GM18499 (cell line): ENCODE results near the gene RABL6.
A peak's percentile ranks its signal among the peaks of the same experiment; 100 is the strongest.
"Not testable (repeated sequence)": the region's sequence is repeated elsewhere in the genome, so short reads cannot be mapped to it uniquely, and the experiment has no call there.

Experiments used
- ATAC-seq: cut with Tn5 transposase; IDR thresholded peaks from one replicate; pipeline ENCODE4 v1.9.1; 2021; ENCODE audit warnings: moderate number of reproducible peaks; ENCODE audit not compliant: insufficient read depth, unreplicated experiment

Gene RABL6

DNA sequence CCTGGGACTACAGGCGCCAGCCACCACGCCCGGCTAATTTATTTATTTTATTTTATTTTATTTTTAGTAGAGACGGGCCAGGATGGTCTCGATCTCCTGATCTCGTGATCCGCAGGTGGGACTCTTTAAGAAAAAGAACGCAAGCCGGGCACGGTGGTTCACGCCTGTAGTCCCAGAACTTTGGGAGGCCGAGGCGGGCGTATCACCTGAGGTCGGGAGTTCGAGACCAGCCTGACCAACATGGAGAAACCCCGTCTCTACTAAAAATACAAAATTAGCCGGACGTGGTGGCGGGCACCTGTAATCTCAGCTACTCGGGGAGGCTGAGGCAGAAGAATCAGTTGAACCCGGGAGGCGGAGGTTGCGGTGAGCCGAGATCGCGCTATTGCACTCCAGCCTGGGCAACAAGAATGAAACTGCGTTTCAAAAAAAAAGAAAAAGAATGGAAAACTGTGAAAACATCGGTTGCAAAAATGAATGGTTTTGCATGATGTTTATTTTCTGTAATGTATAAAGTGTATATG, 59.2 kb downstream of the RABL6 start:
- not testable (repeated sequence) for ATAC-seq

DNA sequence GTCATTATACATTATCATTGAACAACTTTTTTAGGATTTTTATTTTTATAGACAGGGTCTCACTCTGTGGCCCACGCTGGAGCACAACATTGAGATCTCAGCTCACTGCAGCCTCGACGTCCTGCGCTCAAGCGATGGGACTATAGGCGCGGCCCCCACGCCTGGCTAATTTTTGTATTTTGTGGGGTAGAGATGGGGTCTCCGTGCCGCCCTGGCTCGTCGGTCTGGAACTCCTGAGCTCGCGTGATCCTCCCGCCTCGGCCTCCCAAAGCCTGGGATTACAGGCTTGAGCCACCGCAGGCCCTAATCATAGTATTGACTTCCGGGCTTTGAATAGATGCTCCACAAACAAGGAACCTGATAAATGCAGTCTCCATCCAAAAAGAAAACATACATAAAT, 59.7 kb downstream of the RABL6 start:
- no peak for ATAC-seq

DNA sequence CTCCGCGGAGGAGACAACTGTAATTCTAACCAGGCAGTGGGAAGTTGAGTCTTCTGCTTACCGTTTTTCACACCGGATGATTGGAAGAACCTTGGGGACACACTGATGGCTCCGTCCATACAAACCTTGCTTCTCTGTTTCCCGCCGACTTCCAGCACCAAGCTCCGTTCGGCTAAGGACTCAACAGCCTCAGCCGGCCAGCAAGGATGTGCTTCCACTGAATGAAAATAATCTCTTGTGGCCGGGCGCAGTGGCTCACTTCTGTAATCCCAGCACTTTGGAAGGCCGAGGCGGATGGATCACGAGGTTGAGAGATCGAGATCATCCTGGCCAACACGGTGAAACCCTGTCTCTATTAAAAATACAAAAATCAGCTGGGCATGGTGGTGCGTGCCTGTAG, 60.2 kb downstream of the RABL6 start:
- ATAC-seq, result no peak

DNA sequence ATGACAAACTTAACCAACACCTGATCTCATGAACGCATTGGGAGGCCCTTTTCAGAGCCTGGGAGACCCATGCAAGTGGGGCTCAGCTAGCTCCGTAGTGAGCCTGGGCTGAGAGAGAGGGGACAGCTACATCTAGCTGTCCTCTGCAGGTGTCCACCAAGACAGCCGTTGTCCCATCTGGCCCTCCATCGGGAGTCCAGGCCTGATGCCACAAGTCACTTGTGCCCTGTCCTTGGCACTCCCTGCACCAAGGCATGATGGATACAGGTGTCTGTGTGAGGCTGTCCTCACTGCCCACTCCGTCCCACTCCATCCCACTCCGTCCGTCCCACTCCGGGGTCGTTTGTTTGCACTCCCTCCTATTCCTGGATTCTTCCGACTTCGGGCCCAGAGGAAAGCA, 60.9 kb downstream of the RABL6 start:
- no peak for ATAC-seq

DNA sequence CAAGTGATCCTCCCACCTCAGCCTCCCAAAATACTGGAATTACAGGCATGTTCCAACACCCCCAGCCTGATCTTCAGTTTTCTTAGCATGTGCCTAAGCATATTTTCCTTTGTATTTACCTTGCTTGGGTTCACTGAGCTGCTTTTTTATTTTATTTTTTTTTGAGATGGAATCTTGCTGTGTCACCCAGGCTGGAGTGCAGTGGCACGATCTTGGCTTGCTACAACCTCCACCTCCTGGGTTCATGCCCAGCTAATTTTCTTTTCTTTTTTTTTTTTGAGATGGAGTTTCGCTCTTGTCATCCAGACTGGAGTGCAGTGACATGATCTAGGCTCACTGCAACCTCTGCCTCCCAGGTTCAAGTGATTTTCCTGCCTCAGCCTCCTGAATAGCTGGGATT, 61.9 kb downstream of the RABL6 start:
- ATAC-seq, result not testable (repeated sequence)

DNA sequence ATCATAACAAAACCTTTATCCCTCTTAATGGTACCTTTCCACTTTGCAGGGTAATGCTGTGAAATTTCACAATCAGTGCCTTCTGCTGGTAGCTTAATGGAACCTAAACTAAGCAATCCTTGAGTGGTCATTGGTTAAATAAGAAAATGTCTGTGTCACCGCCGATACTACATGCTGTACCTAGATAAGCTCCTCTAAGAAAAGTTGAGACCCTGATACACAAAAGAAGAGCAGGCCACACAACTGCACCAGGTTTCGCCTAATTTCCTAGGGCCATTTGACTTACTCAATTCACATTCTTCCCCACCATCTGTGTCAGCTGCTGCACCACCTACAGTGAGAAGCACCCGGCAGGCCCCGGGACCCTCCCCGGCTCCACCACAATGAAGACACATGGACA, 67.4 kb downstream of the RABL6 start:
- no peak for ATAC-seq

DNA sequence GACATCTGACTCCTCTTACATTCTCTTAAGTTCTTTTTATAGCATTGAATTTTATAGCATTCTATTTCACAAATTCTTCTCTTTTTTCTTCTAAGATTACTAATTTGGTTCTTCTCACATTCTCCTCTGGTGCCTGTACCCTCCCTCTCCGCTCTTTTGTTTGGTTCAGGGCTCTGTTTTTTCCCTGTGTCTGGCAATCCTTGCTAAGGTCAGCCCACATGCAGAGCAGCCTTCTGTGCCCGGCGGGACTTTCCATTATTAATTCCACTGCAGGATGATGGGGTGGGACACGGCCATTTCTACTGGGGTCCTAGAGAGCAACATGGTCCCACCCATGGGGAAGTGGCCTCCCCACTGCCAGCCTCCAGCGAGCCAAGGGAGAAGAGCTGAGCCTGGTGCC, 68.7 kb downstream of the RABL6 start:
- no peak for ATAC-seq

DNA sequence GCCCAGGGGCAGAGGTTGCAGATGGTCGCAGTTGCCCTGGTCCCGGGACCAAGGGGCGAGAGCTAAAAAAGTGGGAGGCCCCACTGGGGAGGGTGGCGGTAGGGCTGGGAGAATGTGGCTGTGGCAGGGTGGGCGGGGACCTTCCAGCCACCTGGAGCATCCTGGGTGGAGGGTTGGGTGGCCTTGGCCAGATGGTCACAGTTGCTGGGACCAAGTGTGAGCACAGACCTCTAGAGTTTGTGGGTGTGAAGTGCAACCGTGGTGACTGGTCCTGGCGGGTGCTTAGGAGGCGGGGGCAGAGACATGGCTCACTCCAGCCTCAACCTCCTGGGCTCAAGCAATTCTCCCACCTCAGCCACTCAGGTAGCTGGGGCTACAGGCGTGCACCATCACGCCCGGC, 72.9 kb downstream of the RABL6 start:
- ATAC-seq, result no peak

DNA sequence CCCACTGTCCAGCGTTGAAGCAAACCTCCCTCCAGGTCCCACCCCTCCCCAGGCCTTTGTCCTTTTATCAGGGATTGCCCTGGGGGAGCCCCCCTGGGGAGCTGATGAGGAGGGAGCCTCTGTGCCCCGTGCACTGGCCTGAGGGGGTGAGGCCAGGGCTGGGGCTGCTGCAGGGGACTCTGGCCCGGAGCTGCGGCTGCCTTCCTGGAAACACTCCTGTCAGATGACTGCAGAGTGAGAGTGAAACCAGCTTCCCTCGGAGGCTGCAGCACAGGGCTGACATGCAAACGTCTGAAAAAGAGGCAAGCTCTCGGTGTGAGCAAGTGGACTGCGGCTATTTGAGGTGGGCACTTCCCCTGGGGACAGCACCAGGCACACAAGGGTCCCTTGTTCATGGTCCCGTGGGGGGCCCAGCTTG, 74.0 kb downstream of the RABL6 start:
- no peak for ATAC-seq

DNA sequence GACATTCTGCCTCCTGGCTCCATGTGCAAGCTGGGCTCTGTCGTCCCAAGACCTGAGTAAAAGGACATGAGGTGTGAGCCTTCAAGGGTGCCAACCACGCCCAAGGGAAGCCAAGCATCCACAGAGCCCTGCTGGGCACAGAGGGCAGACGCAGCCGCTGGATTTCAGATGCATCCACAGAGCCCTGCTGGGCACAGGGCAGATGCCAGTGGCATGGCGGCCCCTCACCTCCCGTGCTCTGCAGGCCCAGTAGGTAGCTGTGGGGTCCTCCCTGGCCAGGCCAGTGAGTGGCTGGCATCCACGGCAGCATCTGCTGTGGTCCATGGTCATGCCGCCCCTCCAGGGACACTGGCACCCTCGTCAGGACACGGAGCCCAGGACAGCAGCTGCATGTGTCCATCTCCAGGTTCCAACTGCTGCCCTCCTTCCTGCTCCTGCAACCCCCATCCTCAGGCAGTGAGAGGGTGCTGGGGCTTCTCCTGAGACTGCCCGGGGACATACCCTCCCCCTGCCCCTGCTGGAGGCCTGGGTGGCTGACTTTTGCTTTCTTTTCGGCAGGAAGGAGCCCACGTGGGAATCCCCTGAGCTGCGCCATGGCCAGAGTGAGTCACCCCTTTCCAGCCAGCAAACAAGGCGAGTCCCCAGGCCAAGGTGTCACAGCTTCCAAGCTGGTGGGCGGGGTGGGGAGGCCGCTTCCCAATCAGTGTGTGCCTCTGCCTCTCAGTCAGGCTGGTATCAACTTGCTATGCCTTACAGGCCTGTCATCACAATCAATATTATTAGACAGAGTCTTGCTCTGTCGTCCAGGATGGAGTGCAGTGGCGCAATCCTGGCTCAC, 74.6 kb downstream of the RABL6 start:
- ATAC-seq, result no peak

DNA sequence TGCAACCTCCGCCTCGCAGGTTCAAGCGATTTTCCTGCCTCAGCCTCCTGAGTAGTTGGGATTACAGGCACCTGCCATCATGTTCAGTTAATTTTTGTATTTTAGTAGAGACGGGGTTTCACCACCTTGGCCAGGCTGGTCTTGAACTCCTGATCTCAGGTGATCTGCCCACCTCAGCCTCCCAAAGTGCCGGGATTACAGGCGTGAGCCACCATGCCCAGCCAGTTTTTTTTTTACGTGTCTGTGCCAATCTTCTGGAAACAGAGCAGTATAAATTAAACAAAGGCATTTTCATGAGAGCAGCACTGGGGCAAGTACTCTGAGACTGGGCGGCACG, 75.2 kb downstream of the RABL6 start:
- not testable (repeated sequence) for ATAC-seq

DNA sequence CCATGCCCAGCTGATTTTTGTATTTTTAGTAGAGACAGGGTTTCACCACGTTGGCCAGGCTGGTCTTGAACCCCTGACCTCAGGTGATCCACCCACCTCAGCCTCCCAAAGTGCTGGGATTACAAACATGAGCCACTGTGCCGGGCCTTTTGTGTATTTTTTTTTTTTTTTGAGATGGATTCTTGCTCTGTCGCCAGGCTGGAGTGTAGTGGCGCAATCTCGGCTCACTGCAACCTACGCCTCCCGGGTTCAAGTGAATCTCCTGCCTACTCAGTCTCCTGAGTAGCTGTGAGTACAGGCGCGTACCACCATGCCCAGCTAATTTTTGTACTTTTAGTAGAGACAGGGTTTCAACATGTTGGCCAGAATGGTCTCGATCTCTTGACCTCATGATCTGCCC, 75.9 kb downstream of the RABL6 start:
- ATAC-seq, result not testable (repeated sequence)

DNA sequence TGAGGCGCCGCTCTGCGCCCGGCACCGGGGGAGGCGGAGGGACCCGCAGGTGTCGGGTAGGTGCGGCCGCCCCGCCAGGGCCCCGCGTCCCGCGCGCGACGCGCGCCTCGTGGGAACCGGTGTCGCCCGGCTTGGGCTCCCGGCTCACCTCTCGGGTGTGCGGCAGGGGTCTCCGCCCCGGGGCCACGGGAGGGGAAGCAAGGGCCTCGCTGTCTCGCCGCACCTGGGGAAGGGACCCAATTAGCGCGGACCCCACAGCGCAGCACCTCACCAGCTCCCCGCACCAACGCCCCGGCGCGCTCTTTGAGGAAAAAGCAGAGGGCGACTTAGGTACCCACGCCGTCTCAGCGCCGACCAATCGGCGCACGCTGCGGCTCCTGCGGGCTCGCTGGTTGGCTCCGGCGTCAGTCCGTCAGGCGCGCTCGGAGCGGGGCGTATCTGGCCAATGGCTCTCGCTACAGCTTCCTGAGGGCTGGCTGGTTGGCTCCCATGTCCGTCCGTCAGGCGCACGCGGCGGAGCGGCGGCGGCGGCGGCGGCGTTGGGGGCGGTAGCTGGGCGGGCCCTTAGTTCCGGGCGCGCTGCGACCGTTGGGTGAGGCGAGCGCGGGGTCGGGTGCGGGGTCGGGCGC, 78.3 kb downstream of the RABL6 start, which contains the start of gene TRAF2:
Gene TRAF2, plus strand, starts transcription at position 567 of the 629 bp plus-strand sequence. CDS start 12,225 bp downstream, outside the sequence.
- peak; percentile 44 for ATAC-seq

DNA sequence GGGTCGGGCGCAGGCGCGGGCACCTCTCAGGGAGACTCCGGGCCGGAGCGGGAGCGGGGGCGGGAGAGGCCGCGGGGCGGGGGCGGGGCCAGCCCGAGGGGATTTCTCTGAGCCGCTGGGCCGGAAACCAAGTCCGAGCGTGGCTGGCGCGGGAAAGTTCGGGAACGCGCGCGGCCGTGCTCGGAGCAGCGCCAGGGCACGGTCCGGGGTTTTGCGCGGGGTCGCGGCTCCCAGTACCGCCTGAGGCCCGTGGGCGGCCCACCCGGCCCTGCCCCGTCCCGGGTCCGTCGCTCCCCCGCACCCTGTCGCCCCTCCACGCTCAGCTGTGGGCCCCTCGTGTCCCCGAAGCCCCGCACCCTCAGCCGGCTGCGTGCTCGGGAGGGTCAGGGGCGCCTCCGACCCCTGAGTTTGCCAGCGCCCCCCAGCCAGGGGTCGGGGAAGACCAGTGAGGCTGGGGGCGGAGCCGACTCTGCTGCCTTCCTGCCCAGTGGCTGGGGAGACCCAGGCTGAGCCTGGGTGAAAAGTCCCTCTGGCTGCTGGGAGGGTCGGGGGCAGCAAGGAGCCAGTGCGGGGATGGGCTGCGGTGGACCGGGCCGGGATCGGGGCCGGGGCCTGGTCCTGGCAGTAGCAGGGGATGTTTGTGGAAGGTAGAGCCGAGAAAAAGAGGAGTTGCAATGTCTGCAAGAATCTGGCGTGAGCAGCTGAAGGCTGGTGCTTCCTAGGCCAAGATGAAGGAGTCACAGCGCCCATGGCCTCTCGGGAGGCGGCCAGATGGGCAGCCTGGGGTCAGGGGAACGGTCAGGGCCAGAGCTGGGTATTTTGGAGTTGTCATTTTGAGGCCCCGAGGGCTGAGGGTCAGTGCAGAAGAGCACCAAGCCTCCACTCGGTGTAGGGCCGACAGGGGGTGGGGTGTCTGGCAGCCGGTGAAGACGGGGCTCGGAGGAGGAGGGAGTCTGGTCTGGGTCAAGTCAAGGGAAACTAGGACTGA, 79.2 kb downstream of the RABL6 start:
- ATAC-seq, result no peak

DNA sequence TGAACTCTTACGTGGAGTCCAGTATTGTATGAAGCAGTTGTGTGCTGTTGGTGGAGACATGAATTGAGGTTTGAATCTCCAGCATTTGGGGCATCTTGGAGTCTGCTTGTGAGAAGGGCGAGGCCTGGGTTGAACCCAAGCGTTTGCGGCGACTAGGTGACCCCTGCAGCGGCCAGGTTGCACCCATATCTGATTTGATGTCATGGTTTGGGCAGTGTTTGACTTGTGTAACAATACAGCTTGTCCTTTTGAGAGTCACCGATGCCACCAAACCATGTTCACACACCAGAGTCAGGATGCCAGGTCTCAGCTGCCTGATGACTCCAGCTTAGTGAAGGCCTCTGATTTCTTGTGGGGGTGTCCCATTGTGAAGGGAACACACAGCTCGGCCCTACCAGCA, 80.7 kb downstream of the RABL6 start:
- ATAC-seq, result no peak

DNA sequence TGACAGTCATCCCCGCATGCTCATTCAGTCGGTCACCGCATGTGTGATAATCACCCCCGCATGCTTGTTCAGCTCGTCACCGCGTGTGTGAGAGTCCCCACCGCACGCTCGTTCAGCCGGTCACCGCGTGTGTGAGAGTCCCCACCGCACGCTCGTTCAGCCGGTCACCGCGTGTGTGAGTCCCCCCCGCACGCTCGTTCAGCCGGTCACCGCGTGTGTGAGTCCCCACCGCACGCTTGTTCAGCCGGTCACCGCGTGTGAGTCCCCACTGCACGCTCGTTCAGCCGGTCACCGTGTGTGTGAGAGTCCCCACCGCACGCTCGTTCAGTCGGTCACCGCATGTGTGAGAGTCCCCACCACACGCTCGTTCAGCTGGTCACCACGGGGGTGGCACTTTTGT, 82.1 kb downstream of the RABL6 start:
- no peak for ATAC-seq

DNA sequence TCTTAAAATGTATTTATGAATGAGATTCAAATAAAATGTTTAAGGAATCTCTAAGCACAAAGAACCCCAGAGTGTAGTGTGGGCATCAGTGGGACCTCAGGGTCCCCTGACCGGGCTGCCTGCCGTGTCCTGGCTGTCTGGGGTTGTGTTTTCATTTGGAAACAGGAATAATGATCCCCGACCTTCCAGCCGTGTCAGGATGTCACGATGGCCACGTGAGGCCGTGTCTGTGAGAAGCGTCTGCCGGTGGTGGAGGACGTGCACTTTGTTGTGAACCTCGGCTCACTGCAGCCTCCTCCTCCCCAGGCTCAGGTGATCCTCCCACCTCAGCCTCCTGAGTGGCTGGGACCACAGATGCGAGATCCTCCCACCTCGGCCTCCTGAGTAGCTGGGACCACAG, 82.9 kb downstream of the RABL6 start:
- no peak for ATAC-seq
